Measurements from ENCODE around the gene CRACR2B.

The CRACR2B gene

DNA sequence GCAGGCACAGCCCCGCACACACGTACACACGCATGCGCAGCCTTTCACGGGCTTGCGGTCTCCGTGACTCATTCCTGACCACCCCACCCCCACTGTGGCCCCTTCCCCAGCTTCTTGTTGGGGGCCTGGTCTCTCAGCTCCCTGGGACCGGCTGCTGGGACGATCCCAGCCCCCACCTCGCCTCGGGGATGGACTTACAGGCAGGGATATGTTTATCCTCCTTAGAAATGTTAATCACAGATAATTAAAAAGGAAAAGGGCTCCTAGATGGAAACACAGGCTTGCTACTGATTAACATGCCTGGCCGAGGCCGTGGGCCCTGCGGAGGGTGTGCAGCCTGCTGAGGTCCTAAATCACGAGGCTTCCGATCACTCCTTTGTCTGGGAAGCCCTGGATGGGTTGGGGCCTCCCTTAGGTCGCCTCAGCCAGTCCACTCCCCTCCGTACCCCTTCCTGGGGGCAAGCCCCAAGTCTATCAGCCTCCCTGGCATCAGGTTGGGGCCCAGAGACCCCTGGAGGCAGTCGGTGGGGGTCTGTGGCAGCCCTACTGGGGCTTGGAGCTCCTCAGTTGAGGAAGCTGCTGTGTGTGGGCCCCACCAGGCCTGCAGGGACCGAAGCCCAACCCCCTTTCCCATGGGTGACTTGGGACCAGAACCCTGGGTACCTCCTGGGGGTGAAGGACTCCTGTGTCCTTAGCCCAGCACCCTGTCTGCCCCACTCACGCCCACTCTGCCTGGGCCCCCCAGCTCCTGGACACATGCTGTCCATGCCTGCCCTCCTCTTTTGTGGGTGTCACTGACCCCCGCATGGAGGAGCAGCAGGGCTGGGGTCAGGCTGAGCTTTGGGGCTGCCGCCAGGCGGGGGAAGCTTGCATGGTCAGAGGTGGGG lies 35.5 kb downstream of the CRACR2B start:
- TF ChIP-seq, protein P1, sequence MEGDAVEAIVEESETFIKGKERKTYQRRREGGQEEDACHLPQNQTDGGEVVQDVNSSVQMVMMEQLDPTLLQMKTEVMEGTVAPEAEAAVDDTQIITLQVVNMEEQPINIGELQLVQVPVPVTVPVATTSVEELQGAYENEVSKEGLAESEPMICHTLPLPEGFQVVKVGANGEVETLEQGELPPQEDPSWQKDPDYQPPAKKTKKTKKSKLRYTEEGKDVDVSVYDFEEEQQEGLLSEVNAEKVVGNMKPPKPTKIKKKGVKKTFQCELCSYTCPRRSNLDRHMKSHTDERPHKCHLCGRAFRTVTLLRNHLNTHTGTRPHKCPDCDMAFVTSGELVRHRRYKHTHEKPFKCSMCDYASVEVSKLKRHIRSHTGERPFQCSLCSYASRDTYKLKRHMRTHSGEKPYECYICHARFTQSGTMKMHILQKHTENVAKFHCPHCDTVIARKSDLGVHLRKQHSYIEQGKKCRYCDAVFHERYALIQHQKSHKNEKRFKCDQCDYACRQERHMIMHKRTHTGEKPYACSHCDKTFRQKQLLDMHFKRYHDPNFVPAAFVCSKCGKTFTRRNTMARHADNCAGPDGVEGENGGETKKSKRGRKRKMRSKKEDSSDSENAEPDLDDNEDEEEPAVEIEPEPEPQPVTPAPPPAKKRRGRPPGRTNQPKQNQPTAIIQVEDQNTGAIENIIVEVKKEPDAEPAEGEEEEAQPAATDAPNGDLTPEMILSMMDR (IDR thresholded peaks at IDR 0.05; ENCODE audit: extremely low read depth, missing control alignments): no peak
- no peak for DNase-seq (ENCODE audit: low spot score)

DNA sequence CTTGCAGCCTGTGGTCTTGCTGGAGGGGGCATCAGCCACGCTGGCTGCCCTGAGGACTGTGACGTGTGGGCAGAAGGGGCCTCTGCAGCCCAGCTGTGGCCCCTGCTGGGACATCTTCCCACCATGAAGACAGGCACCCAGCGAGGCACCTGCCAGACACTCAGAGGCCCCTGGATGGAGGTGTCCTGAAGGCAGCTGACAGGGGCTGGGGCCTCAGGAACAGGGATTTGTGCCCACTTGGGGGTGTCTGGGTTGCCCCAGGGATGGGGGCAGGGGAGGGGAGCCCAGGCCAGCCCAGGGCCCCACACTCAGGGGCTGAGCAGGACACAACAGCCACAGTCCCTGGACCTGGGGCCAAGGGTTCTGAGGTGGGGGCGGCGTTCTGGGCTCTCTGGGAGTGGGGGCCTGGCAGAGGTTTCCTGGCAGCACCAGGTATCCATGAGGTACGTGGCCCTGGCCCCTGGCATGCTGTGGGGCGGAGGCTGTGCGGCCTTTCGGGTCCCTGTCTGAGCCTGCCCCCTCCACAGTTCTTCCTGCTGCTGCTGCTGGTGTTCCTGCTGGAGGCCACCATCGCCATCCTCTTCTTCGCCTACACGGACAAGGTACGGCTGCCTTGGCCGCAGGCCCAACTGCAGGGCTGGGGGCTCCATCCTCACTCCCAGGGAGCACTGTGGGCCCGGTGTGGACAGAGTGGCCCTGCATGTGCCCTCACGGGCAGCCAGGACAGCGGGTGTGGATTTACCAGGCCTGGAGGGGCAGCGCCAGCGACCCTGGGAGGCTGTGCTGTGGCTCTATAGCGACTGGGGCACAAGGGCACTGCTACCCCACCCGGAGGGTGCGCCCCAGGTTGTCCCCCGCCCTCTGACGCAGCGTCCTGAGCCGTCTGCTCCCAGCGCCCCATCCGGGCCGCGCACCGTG lies 36.5 kb downstream of the CRACR2B start:
- no peak for DNase-seq (ENCODE audit: low spot score)
- TF ChIP-seq, protein P1 (IDR thresholded peaks at IDR 0.05; ENCODE audit: extremely low read depth, missing control alignments): no peak

DNA sequence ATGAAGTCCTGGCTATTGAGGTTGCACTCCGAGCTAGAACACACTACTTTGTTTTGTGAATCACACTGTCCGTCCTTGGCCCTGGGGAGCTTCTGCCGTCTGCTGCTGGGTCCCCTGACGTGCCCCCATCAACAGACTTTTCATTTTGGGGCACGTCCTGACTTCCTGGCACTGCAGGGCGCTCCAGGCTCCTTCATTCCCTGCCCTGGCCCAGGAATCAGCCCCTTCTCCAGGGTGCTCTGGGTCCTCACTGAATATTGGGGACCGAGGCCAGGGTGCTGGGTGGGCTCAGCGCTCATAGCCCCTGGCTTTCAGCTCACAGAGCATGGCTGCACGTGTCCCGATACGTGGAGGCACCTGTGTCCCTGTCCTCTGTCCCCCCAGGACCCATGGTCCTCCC lies 37.2 kb downstream of the CRACR2B start:
- TF ChIP-seq, protein P1 (IDR thresholded peaks at IDR 0.05; ENCODE audit: extremely low read depth, missing control alignments): no peak
- DNase-seq (ENCODE audit: low spot score): no peak

DNA sequence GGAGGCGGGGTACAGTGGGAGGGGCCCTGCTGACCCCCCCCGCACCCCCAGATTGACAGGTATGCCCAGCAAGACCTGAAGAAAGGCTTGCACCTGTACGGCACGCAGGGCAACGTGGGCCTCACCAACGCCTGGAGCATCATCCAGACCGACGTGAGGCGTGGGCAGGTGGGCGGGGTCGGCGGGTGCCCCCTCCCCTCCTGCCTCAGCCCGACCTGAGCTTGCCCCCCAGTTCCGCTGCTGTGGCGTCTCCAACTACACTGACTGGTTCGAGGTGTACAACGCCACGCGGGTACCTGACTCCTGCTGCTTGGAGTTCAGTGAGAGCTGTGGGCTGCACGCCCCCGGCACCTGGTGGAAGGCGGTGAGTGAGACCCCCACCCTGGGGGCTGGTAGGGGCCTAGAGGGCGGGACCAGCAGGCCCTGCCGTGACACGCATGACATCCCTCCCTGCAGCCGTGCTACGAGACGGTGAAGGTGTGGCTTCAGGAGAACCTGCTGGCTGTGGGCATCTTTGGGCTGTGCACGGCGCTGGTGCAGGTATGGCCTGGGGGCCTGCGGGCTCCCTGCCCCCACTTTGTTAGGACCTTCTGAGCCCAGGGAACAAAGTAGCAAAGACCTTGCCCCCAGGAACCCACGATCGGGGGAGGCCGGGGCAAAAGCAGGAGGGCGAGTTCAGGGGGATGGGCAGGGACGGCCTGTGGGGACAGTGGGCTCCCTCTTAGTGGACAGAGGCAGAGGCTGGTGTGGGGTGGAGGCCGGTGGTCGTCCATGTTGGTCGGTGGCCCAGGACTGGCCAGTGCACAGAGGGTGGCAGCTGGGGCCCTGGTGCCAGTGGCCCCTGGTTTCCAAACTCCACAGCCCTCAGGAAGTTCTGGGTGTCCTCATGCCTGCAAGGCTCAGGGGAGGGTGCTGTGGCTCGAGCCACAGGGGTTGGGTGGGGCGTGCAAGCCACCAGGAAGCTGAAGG lies 38.0 kb downstream of the CRACR2B start:
- TF ChIP-seq, protein P1 (IDR thresholded peaks at IDR 0.05; ENCODE audit: extremely low read depth, missing control alignments): no peak
- DNase-seq (ENCODE audit: low spot score): no peak

DNA sequence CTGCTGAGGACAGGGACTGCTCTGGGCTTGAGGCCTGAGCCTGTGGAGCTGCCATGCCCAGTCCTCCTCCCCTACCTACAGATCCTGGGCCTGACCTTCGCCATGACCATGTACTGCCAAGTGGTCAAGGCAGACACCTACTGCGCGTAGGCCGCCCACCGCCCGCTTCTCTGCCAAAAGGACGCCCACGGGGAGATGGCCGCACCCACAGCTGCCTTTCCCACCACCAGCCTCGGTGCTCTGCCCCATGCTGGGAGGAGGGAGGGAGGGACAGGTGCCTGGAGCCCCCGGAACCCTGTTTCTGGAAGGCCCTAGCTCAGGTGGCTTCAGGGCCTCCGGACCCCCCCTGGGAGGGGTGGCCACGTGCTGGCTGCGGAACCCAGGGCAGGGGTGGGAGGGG lies 38.8 kb downstream of the CRACR2B start:
- no peak for DNase-seq (ENCODE audit: low spot score)
- TF ChIP-seq, protein P1 (IDR thresholded peaks at IDR 0.05; ENCODE audit: extremely low read depth, missing control alignments): no peak

DNA sequence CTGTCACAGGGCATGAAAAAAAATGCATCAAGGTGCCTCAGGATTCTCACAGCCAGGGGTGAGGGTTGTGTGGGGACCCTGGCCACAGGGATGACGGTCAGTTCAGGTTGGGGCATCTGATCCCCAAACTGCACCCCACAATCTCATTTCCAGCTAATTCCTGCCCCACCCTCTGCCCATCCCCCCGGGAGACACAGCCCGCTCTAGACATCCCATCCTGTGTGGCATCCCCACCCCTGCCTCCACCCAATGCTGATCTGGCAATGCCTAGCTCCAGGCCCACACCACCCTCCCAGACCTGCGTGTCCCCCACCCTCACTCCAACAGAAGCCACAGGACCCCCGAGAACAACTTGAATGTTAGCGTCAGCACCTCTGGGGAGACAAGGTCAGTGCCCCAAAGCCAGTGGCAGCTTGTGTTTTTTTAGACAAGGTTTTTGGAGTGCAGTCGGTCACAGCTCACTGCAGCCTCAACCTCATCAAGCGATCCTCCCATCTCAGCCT lies 40.2 kb downstream of the CRACR2B start:
- TF ChIP-seq, protein P1 (IDR thresholded peaks at IDR 0.05; ENCODE audit: extremely low read depth, missing control alignments): no peak
- DNase-seq (ENCODE audit: low spot score): no peak

Measured in GM20000 (cell line).